GM13977 (cell line): Measurements from ENCODE around the gene MGMT.

ENCODE experiments used
- DNase-seq: peaks from one replicate; pipeline ENCODE4 v3.0.0; 2012; ENCODE audit warnings: low spot score
- CTCF ChIP-seq: IDR thresholded peaks from 2 replicates; pipeline ENCODE4 v1.5.1; 2012; ENCODE audit warnings: mild to moderate bottlenecking, control low read depth; ENCODE audit not compliant: insufficient read depth; ENCODE audit errors: extremely low read depth, missing control alignments
- in situ Hi-C: fragments of 300-500 bp; cut with MboI; formaldehyde crosslinking; loops from one replicate; pipeline ENCODE4 v1.12.0; 2022; ENCODE audit warnings: low sequenced_read_pairs, low pct_unique_long_range_greater_than_20kb, mixed read lengths, inconsistent platforms; ENCODE audit not compliant: unreplicated experiment

Gene MGMT

GRCh38 chr10:129725011-129725410, 258.0 kb downstream of the MGMT start:
- TF ChIP-seq CTCF, result no peak
- no peak for DNase-seq
- in situ Hi-C loops, result no loop called here

- no peak for TF ChIP-seq CTCF
- in situ Hi-C loops, result no loop called here
- DNase-seq, result no peak
Measured at GRCh38 chr10:129725482-129725881, 258.4 kb downstream of the MGMT start.

- TF ChIP-seq CTCF, result no peak
- in situ Hi-C loops, result no loop called here
- no peak for DNase-seq
Measured at GRCh38 chr10:129725890-129726631, 259.0 kb downstream of the MGMT start.

GRCh38 chr10:129727071-129727470, 260.0 kb downstream of the MGMT start:
- no peak for TF ChIP-seq CTCF
- in situ Hi-C loops, result no loop called here
- DNase-seq, result no peak

- in situ Hi-C loops, result no loop called here
Measured at GRCh38 chr10:129727495-129727894, 260.5 kb downstream of the MGMT start.

GRCh38 chr10:129728246-129728820, 261.3 kb downstream of the MGMT start:
- no peak for TF ChIP-seq CTCF

More at GRCh38 chr10:129727495-129727894, 260.5 kb downstream of the MGMT start:
- no peak for TF ChIP-seq CTCF
- DNase-seq, result no peak

More at GRCh38 chr10:129728246-129728820, 261.3 kb downstream of the MGMT start:
- in situ Hi-C loops, result no loop called here
- no peak for DNase-seq
